PFSK-1 (cell line): ENCODE data around the gene ERFL.

Source experiments
- FOXP2 ChIP-seq: optimal IDR thresholded peaks from 2 replicates; pipeline ENCODE3; 2011; ENCODE audit warnings: borderline replicate concordance, control low read depth, inconsistent platforms; ENCODE audit not compliant: insufficient read depth; ENCODE audit errors: extremely low read length, extremely low read depth
- POLR2AphosphoS5 ChIP-seq: IDR thresholded peaks from 2 replicates; pipeline ENCODE4 v1.6.1; 2012; ENCODE audit warnings: low read depth, mild to moderate bottlenecking, control low read depth, low read length, moderate library complexity
- REST ChIP-seq, 2 experiments: IDR thresholded peaks; 2 replicates each; pipeline versions ENCODE4 v1.6.1 to v1.8.0; 2011 to 2012; ENCODE audit warnings: low read depth in 2 of 2, low read length in 2 of 2, control low read depth in 1 of 2, inconsistent platforms in 1 of 2, mild to moderate bottlenecking in 1 of 2, moderate library complexity in 1 of 2; ENCODE audit not compliant: insufficient read depth in 1 of 2
- SIN3A ChIP-seq: IDR thresholded peaks from 2 replicates; pipeline ENCODE4 v1.6.1; 2012; ENCODE audit warnings: mild to moderate bottlenecking, low read length, moderate library complexity, borderline replicate concordance; ENCODE audit not compliant: insufficient read depth
- TAF1 ChIP-seq: IDR thresholded peaks from 2 replicates; pipeline ENCODE4 v1.6.1; 2012; ENCODE audit warnings: low read length, control low read depth, borderline replicate concordance; ENCODE audit not compliant: insufficient read depth

GRCh38 chr19:41951686-41952172, 23.5 kb upstream of the ERFL start:
- no peak for TF ChIP-seq SIN3A
- no peak for TF ChIP-seq POLR2AphosphoS5
- TF ChIP-seq TAF1: no peak
- TF ChIP-seq REST (IDR thresholded peaks at IDR 0.05; ENCODE audit: insufficient read depth in 1 of 2, low read depth in 2 of 2, low read length in 2 of 2): no peak
- peak; percentile 28 for TF ChIP-seq FOXP2
